ENCODE data around the gene SLC26A9. TPM values are rescaled to one million over a fixed set of nuclear protein-coding genes. Genes with fewer than 3 reads are reported as not detected.

The SLC26A9 gene
- total and polyA plus RNA-seq, 2 donors (not counting 3 experiments of a cell fraction or from before 2014, with no cell fraction given), result 0.10 to 0.20 TPM

GRCh38 chr1:205972491-205973168 is 29.4 kb upstream of the SLC26A9 start:
- no peaks in the 10 kb centered on the region for H4K20me1 ChIP-seq (replicated peaks; ENCODE audit: control insufficient read depth, extremely low read depth, insufficient read depth, low read length)
- BruUV-seq (replicated peaks), result no TSS peak
- no peaks in the 10 kb centered on the region for H3K79me2 ChIP-seq (ENCODE audit: control insufficient read depth, insufficient read depth, low read length)
- no peak overlapping the region for H3K9ac ChIP-seq (replicated peaks; ENCODE audit: extremely low read depth, insufficient read depth, low read length)
- no peak overlapping the region for H3K4me2 ChIP-seq (ENCODE audit: insufficient read depth, low read length)
- dilution Hi-C loops (cut with MboI; ENCODE audit: extremely low pct_ligation_motif_present, low sequenced_read_pairs), result no loop called here
- intact Hi-C loops (cut with micrococcal nuclease), result no loop called here
- TF ChIP-seq POLR2AphosphoS5 (IDR thresholded peaks at IDR 0.05; ENCODE audit: insufficient read depth, low read depth, low read length) (no peak), GATA2 (IDR thresholded peaks at IDR 0.05; ENCODE audit: insufficient read depth, insufficient read length, low read depth, low read length) (no peak), POLR2A (IDR thresholded peaks at IDR 0.05; ENCODE audit: low read depth, low read length) (no peak), EZH2 (IDR thresholded peaks at IDR 0.05; ENCODE audit: borderline replicate concordance, low read depth, low read length, severe bottlenecking) (no peak), MYC (IDR thresholded peaks at IDR 0.05; ENCODE audit: low read depth, low read length) (no peak), CTCF (IDR thresholded peaks at IDR 0.05; ENCODE audit: extremely low read depth in 1 of 2, insufficient read depth in 1 of 2, low read depth in 1 of 2, low read length in 2 of 2) (no peak), FOS (IDR thresholded peaks at IDR 0.05; ENCODE audit: borderline replicate concordance, insufficient read depth, low read length) (no peak), JUN (IDR thresholded peaks at IDR 0.05; ENCODE audit: borderline replicate concordance, insufficient read depth, insufficient read length, low read depth) (no peak), MAX (IDR thresholded peaks at IDR 0.05; ENCODE audit: insufficient read depth, insufficient read length) (no peak)
- H3K9me3 ChIP-seq (replicated peaks; ENCODE audit: control insufficient read depth, insufficient read depth, low read length), result no peaks in the 10 kb centered on the region
- no peaks in the 10 kb centered on the region for H3K27me3 ChIP-seq (ENCODE audit: control insufficient read depth in 2 of 2, insufficient read depth in 2 of 2, low read length in 2 of 2)
- H3K36me3 ChIP-seq (ENCODE audit: control insufficient read depth in 2 of 2, extremely low read depth in 1 of 2, insufficient read depth in 2 of 2, low read length in 2 of 2), result no peaks in the 10 kb centered on the region
- CTCF ChIA-PET, result interaction anchor here (0.7 to 5.9 kb wide), 3 partner anchors 9 to 134 kb away, joined by 3 to 61 read pairs (median 3); no protein-coding TSS in a partner anchor
- H3K9me1 ChIP-seq (replicated peaks; ENCODE audit: control insufficient read depth, extremely low read depth, insufficient read depth, low read length), result no peaks in the 10 kb centered on the region
- peaks cover 8% of the 10 kb centered on the region for H3K4me1 ChIP-seq (ENCODE audit: control insufficient read depth, extremely low read depth, insufficient read depth, low read length)
- no peak overlapping the region for H2AFZ ChIP-seq (ENCODE audit: low read depth, low read length)
- H3K4me3 ChIP-seq (replicated peaks in 1 of 3; ENCODE audit: insufficient read depth in 1 of 3, low read depth in 1 of 3, low read length in 3 of 3), result no peak overlapping the region
- no peak overlapping the region for H3K27ac ChIP-seq (ENCODE audit: insufficient read depth, low read depth, low read length)
- DNase-seq (ENCODE audit: low read depth, low spot score) (no peak), FAIRE-seq (no peak)
- POLR2A ChIA-PET, result no interaction called here
